Measurements from ENCODE around the gene PARG. TPM values are rescaled to one million over a fixed set of nuclear protein-coding genes. Genes with fewer than 3 reads are reported as not detected.
A peak's percentile ranks its signal among the peaks of the same experiment; 100 is the strongest.
"Not testable (repeated sequence)": the region's sequence is repeated elsewhere in the genome, so short reads cannot be mapped to it uniquely, and the experiment has no call there.

PARG gene
- 34.8 and 34.9 TPM in 2 replicates for total RNA-seq

DNA sequence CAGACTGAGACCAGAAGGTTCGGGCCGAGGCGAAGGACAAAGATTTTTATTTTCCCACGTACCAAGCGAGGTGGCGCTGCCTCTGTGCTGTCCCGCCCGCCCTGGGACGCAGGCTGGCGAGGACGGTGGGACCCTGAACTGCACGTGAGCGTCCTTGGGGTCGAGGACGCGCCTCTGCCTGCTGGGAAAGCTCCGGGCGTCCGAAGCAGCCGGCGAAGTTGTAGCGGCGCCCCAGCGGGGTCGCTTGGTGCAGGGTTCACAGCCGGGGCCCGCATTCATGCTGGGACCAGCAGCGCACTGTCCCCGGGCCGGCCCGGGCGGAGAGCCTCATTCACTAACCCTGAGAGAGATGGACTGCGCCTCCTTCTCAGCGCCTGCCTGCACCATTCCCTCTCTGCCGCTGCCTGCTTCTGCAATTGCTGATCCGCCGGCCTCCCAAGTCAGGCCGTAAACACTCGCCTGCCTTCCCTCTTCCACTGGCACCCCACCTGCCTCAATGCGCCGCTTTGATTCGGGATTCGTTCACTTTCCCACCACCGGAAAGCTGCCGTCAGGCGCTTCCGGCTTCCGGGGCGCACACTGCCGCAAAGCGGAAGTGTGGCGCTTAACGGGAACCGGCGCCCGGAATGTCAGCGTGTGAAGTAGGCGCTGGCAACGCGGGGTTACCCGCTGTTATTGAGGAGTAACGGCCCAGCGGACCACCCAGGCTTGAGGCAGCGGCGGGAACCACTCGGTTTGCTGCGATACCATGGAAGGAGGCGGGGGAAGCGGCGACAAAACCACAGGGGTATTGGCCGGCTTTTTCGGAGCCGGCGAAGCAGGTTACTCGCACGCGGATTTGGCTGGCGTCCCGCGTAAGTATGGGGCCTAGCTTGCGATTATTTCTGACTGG lies at the start of gene PARG, which contains the start of gene TIMM23B:
Gene PARG (minus strand): TSS at position 581 of the 892 bp plus-strand sequence. CDS start 302 bp downstream, at position 279.
Gene TIMM23B (plus strand): TSS at position 607 of the 892 bp plus-strand sequence. CDS start 142 bp downstream, at position 749.
- Mint-ChIP-seq H3K36me3 (ENCODE audit: low read depth) (peaks cover 15% of the 10 kb centered on the region), H3K4me1 (ENCODE audit: low read depth) (peaks cover 21% of the 10 kb centered on the region), H3K4me3 (ENCODE audit: low read depth) (peak within 1 kb of the TSS; percentile 100), H3K27ac (peak within 1 kb of the TSS; percentile 90)
- intact Hi-C loops (cut with micrococcal nuclease); H3K27me3 Mint-ChIP-seq (ENCODE audit: low read depth); H3K9me3 Mint-ChIP-seq: not testable (repeated sequence)
- DNase-seq (ENCODE audit: low spot score) = peak; percentile 78

DNA sequence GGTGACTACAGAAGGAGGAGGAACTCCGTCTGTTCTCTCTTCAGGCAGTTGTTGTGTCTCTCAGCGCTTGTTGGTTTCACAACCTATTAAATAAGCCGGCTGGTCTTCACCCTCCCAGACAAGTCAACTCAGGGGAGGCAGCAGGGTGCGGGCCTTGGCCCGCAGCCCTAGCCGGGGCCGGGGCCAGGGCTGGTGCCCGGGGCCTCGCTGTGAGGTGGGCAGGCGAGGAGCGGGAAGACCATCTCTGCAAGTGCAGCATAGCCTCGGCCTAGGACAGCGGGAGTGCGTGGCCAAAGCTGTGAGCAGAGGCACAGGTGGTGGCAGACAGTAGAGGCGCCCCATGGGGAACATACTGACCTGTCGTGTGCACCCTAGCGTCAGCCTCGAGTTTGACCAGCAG lies 46.5 kb upstream of the PARG start, which contains the start of gene AGAP6:
Gene AGAP6 (plus strand): TSS at position 31 of the 400 bp plus-strand sequence. CDS start 310 bp downstream, at position 341.
- DNase-seq (ENCODE audit: low spot score); H3K4me3 Mint-ChIP-seq (ENCODE audit: low read depth); H3K4me1 Mint-ChIP-seq (ENCODE audit: low read depth); H3K27me3 Mint-ChIP-seq (ENCODE audit: low read depth); H3K9me3 Mint-ChIP-seq; intact Hi-C loops (cut with micrococcal nuclease); H3K27ac Mint-ChIP-seq: not testable (repeated sequence)
- peaks cover 13% of the 10 kb centered on the region for H3K36me3 Mint-ChIP-seq (ENCODE audit: low read depth)

DNA sequence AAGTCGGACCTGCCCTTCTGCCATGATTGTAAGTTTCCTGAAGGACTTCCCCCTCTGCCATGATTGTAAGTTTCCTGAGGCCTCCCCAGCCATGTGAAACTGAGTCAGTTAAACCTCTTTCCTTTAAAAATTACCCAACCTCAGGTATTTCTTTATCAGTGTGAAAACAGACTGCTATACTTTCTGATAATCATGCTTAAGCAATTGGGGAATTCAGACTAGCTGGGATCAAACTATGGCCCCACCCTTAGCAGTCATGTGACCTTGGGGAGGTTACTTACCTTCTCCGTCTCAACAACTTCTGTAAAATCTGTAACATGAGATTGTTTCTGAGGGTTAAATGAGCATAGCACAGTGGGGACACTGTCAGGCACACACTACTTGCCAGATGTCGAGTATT lies 45.4 kb upstream of the PARG start:
- H3K27ac Mint-ChIP-seq; intact Hi-C loops (cut with micrococcal nuclease); DNase-seq (ENCODE audit: low spot score); H3K9me3 Mint-ChIP-seq; H3K4me3 Mint-ChIP-seq (ENCODE audit: low read depth); H3K4me1 Mint-ChIP-seq (ENCODE audit: low read depth); H3K27me3 Mint-ChIP-seq (ENCODE audit: low read depth): not testable (repeated sequence)
- peaks cover 12% of the 10 kb centered on the region for H3K36me3 Mint-ChIP-seq (ENCODE audit: low read depth)

DNA sequence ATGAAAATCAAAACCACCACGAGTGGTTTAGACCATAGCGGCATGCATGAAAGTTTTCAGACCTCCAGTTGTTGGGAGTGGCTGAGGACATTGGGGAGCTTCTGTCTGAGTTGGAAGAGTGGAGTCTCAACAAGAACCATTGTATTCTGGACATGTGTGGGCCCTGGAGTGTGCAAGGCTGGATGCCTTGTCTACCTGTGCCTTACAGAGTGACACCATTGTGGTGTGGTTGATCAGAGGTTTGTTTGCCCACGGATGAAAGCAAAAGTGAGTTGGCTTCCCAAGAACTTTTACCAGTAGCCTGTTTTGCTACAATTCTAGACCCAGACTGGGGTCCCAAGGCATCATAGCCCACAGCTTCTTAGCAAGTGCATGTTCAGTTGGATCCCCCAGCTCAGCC lies 35.9 kb upstream of the PARG start:
- H3K9me3 Mint-ChIP-seq; H3K27me3 Mint-ChIP-seq (ENCODE audit: low read depth); H3K4me3 Mint-ChIP-seq (ENCODE audit: low read depth); H3K4me1 Mint-ChIP-seq (ENCODE audit: low read depth); DNase-seq (ENCODE audit: low spot score); intact Hi-C loops (cut with micrococcal nuclease); H3K27ac Mint-ChIP-seq: not testable (repeated sequence)
- peaks cover 20% of the 10 kb centered on the region for H3K36me3 Mint-ChIP-seq (ENCODE audit: low read depth)

DNA sequence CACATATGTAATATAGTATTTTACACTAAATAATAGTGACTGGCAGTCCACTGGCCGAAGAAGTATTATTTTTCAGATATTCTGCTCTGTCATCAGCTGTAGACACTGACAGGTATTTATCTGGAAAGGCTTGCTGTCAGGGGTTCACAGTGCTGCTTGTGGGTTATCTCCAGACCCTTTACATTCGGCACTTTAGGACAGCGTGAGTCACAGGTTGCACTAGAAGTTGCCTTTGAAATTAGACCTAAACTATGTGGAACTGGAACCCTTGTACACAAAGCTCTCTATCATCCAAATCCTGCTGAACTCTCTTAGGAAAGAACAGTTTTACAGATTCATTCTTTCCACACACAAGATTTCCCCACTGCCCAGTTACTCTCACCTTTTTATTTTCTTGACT lies 30.3 kb upstream of the PARG start:
- H3K36me3 Mint-ChIP-seq (ENCODE audit: low read depth) = peaks cover 13% of the 10 kb centered on the region
- H3K4me3 Mint-ChIP-seq (ENCODE audit: low read depth); H3K27me3 Mint-ChIP-seq (ENCODE audit: low read depth); intact Hi-C loops (cut with micrococcal nuclease); H3K4me1 Mint-ChIP-seq (ENCODE audit: low read depth); H3K9me3 Mint-ChIP-seq; DNase-seq (ENCODE audit: low spot score); H3K27ac Mint-ChIP-seq: not testable (repeated sequence)

DNA sequence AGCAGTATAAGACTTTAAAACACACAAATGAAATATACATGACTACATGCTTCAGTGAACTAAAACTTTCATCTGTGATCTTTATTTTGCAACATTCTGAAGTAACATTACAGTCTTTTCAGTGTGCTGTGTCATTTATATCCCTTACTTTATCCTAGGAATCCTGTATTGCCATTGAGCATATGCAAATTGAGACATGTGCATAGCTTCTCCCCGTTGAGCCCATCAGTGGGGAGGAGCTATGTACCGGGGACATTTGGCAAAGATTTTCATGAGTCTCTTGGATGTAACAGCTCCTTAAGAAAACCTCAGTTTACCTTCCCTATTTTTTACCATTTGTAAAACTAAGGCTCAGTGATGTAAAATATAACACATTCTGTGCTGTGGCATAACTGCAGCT lies 29.6 kb upstream of the PARG start:
- not testable (repeated sequence) for H3K9me3 Mint-ChIP-seq, H3K27ac Mint-ChIP-seq

DNA sequence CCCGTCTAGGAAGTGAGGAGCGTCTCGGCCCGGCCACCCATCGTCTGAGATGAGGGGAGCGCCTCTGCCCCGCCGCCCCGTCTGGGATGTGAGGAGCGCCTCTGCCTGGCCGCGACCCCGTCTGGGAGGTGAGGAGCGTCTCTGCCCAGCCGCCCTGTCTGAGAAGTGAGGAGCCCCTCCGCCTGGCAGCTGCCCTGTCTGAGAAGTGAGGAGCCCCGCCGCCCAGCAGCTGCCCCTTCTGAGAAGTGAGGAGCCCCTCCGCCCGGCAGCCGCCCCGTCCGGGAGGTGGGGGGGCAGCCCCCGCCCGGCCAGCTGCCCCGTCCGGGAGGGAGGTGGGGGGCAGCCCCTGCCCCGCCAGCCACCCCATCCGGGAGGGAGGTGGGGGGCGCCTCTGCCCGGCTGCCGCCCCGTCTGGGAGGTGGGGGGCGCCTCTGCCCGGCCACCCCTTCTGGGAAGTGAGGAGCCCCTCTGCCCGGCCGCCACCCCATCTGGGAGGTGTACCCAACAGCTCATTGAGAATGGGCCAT lies 28.6 kb upstream of the PARG start:
- DNase-seq (ENCODE audit: low spot score); H3K4me3 Mint-ChIP-seq (ENCODE audit: low read depth); H3K9me3 Mint-ChIP-seq; H3K27me3 Mint-ChIP-seq (ENCODE audit: low read depth); H3K4me1 Mint-ChIP-seq (ENCODE audit: low read depth); intact Hi-C loops (cut with micrococcal nuclease); H3K27ac Mint-ChIP-seq: not testable (repeated sequence)
- H3K36me3 Mint-ChIP-seq (ENCODE audit: low read depth) = peaks cover 12% of the 10 kb centered on the region

More for the DNA sequence above, 29.6 kb upstream of the PARG start:
- H3K4me3 Mint-ChIP-seq (ENCODE audit: low read depth); H3K4me1 Mint-ChIP-seq (ENCODE audit: low read depth); DNase-seq (ENCODE audit: low spot score); intact Hi-C loops (cut with micrococcal nuclease); H3K27me3 Mint-ChIP-seq (ENCODE audit: low read depth): not testable (repeated sequence)
- peaks cover 13% of the 10 kb centered on the region for H3K36me3 Mint-ChIP-seq (ENCODE audit: low read depth)

DNA sequence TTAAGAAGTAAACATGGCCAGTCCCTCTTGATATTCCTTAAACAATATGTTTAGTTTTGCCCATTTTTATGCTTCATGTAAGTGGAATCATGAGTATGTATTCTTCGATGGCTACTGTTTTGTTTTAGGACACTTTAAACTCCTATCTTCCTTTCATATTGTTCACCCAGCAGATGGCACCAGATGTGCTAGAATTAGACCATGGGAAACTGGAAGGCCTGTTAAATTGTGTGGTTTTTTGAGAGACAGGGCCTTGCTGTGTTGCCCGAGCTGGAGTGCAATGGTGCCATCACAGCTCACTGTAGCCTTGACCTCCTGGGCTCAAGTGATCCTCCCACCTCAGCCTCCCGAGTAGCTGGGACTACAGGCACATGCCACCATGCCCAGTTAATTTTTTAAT lies 11.3 kb upstream of the PARG start:
- H3K27ac Mint-ChIP-seq; H3K27me3 Mint-ChIP-seq (ENCODE audit: low read depth); H3K4me1 Mint-ChIP-seq (ENCODE audit: low read depth); H3K9me3 Mint-ChIP-seq; H3K4me3 Mint-ChIP-seq (ENCODE audit: low read depth); intact Hi-C loops (cut with micrococcal nuclease); DNase-seq (ENCODE audit: low spot score): not testable (repeated sequence)
- peaks cover 39% of the 10 kb centered on the region for H3K36me3 Mint-ChIP-seq (ENCODE audit: low read depth)

DNA sequence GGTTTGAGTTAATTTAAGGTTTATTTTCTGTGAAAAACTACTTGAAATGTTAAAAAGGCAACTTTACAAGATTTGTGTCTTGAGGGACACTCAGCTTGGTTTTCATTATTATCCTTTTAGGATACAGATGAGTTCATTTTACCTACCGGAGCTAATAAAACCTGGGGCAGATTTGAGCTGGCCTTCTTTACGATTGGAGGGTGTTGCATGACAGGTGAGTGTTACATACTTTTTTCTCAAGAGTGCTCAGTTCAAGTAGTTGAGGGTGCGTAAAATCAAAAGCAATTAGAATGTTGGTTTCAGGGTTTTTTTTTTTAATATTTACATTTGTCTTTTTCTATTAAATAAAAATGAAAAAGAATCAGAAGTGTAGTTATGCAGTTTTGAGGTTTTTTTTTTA lies 10.2 kb upstream of the PARG start:
- intact Hi-C loops (cut with micrococcal nuclease); H3K27me3 Mint-ChIP-seq (ENCODE audit: low read depth); DNase-seq (ENCODE audit: low spot score); H3K4me3 Mint-ChIP-seq (ENCODE audit: low read depth); H3K4me1 Mint-ChIP-seq (ENCODE audit: low read depth); H3K27ac Mint-ChIP-seq; H3K9me3 Mint-ChIP-seq: not testable (repeated sequence)
- peaks cover 37% of the 10 kb centered on the region for H3K36me3 Mint-ChIP-seq (ENCODE audit: low read depth)

DNA sequence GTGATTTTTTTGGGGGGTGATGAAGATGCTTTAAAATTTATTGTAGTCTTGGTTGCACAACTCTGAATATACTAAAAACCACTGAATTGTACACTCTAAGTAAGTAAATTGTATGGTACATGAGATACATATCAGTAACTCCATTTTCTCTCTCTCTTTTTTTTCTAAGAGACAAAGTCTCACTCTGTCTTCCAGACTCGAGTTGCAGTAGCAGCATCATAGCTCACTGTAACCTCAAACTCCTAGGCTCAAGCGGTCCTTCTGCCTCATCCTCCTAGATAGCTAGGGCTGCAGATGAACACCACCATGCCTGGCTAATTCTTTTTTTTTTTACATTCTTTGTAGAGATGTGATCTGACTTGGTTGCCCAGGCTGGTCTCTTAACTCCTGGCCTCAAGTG lies 6.9 kb upstream of the PARG start:
- H3K36me3 Mint-ChIP-seq (ENCODE audit: low read depth) = peaks cover 32% of the 10 kb centered on the region
- H3K27ac Mint-ChIP-seq; DNase-seq (ENCODE audit: low spot score); H3K4me1 Mint-ChIP-seq (ENCODE audit: low read depth); H3K27me3 Mint-ChIP-seq (ENCODE audit: low read depth); H3K4me3 Mint-ChIP-seq (ENCODE audit: low read depth); intact Hi-C loops (cut with micrococcal nuclease); H3K9me3 Mint-ChIP-seq: not testable (repeated sequence)

DNA sequence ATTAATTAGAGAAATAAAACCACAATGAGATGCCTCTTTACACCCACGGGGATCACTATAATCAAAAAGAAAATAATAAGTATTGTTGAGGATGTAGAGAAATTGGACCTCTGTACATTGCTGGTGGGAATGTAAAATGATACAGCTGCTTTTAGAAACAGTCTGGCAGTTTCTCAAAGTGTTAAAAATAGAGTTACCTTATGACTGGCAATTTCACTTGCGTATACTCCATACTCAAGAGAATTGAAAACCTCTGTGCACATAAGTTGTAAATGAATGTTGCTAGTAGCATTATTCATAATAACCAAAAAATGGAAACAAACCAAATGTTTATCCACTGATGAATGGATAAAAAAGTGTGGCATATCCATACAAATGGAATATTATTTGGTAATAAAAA lies 6.3 kb upstream of the PARG start:
- DNase-seq (ENCODE audit: low spot score); H3K27ac Mint-ChIP-seq; H3K27me3 Mint-ChIP-seq (ENCODE audit: low read depth); H3K4me1 Mint-ChIP-seq (ENCODE audit: low read depth); intact Hi-C loops (cut with micrococcal nuclease); H3K4me3 Mint-ChIP-seq (ENCODE audit: low read depth); H3K9me3 Mint-ChIP-seq: not testable (repeated sequence)
- peaks cover 34% of the 10 kb centered on the region for H3K36me3 Mint-ChIP-seq (ENCODE audit: low read depth)

DNA sequence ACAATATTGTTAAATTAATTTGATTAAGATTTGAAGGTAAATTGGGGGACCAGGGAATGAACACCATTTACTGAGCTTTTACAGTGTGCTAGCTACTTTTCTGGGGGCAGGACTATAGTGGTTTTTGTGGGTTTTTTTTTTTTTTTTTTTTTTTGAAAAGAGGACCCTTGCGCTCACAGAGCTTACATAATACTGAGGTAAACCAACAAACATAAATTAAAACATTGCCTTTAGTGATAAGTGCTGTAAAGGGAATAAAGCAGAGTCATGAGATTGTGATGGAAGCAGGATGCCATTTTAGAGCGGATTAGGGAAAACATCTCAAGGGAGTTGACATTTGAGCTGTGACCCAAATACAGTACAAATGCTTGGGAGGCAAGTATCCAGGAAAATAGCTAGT lies 1.8 kb upstream of the PARG start:
- Mint-ChIP-seq H3K4me3 (ENCODE audit: low read depth) (peak overlapping the region; percentile 100), H3K4me1 (ENCODE audit: low read depth) (peaks cover 20% of the 10 kb centered on the region), H3K27ac (peak overlapping the region; percentile 9), H3K36me3 (ENCODE audit: low read depth) (peaks cover 24% of the 10 kb centered on the region)
- intact Hi-C loops (cut with micrococcal nuclease); H3K27me3 Mint-ChIP-seq (ENCODE audit: low read depth); DNase-seq (ENCODE audit: low spot score); H3K9me3 Mint-ChIP-seq: not testable (repeated sequence)

DNA sequence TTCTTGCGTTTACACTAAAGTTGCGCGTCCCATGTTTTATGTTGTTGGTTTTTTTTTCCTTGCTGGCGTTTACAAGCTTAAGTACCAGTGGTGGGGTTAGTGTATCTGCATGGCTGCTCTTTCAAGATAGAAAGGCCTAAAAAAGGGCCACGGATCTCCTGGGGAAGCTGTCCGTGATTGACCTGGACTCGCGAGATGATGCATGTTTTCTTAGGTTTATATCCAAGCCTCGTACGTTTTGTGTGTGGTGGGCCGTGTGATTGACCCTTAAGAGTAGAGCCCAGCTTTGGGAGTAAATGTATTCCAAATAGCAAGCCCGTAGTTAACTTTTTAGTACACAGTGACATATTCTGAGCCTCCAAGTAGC lies 495 bp upstream of the PARG start:
- H3K9me3 Mint-ChIP-seq; intact Hi-C loops (cut with micrococcal nuclease); DNase-seq (ENCODE audit: low spot score); H3K27me3 Mint-ChIP-seq (ENCODE audit: low read depth): not testable (repeated sequence)
- H3K27ac Mint-ChIP-seq = peak overlapping the region; percentile 90
- peaks cover 21% of the 10 kb centered on the region for H3K4me1 Mint-ChIP-seq (ENCODE audit: low read depth)
- peaks cover 19% of the 10 kb centered on the region for H3K36me3 Mint-ChIP-seq (ENCODE audit: low read depth)
- H3K4me3 Mint-ChIP-seq (ENCODE audit: low read depth) = peak overlapping the region; percentile 100

All from activated T-helper 2 cell treated with anti-CD3 and anti-CD28 coated beads, Interferon-gamma antibody, Interleukin-2, Interleukin-4, amounts not matched to agents 10 μg/mL and 5 μg/mL and 100 μg/mL, durations not matched to agents 14 hours and 24 hours and 36 hours (primary cell).